ENCODE data around the gene HTR3C.
"Not testable (repeated sequence)": the region's sequence is repeated elsewhere in the genome, so short reads cannot be mapped to it uniquely, and the experiment has no call there.

The HTR3C gene

GRCh38 chr3:184030536-184030935 is 22.3 kb upstream of the HTR3C start:
- no peaks in the 10 kb centered on the region for H3K27me3 ChIP-seq (ENCODE audit: control insufficient read depth in 2 of 2, insufficient read depth in 2 of 2, low read length in 2 of 2)
- H3K9ac ChIP-seq (ENCODE audit: low read depth in 1 of 2, low read length in 2 of 2), result no peak overlapping the region
- H3K27ac ChIP-seq (ENCODE audit: low read depth in 2 of 2, low read length in 2 of 2), result no peak overlapping the region

GRCh38 chr3:184031187-184031792 is 21.6 kb upstream of the HTR3C start, which contains the start of gene HTR3D:
Gene HTR3D, plus strand, starts transcription at chr3:184031742. Its CDS starts 0 bp downstream, at chr3:184031742.
- Histone ChIP-seq H3K9me3 (ENCODE audit: control insufficient read depth in 2 of 2, low read length in 2 of 2) (no peaks in the 10 kb centered on the region), H3K27me3 (ENCODE audit: control insufficient read depth in 2 of 2, insufficient read depth in 2 of 2, low read length in 2 of 2) (no peaks in the 10 kb centered on the region), H3K4me1 (ENCODE audit: control insufficient read depth in 2 of 2, insufficient read depth in 2 of 2, low read length in 2 of 2) (no peaks in the 10 kb centered on the region), H3K9ac (ENCODE audit: low read depth in 1 of 2, low read length in 2 of 2) (no peak within 1 kb of the TSS), H3K4me3 (ENCODE audit: low read length in 2 of 2) (no peak within 1 kb of the TSS), H3K27ac (ENCODE audit: low read depth in 2 of 2, low read length in 2 of 2) (no peak within 1 kb of the TSS), H3K36me3 (ENCODE audit: control insufficient read depth in 2 of 2, insufficient read depth in 2 of 2, low read length in 2 of 2) (no peaks in the 10 kb centered on the region)

More at GRCh38 chr3:184030536-184030935, 22.3 kb upstream of the HTR3C start:
- no peaks in the 10 kb centered on the region for H3K9me3 ChIP-seq (ENCODE audit: control insufficient read depth in 2 of 2, low read length in 2 of 2)
- H3K4me3 ChIP-seq (ENCODE audit: low read length in 2 of 2), result no peak overlapping the region
- H3K36me3 ChIP-seq (ENCODE audit: control insufficient read depth in 2 of 2, insufficient read depth in 2 of 2, low read length in 2 of 2), result no peaks in the 10 kb centered on the region
- H3K4me1 ChIP-seq (ENCODE audit: control insufficient read depth in 2 of 2, insufficient read depth in 2 of 2, low read length in 2 of 2), result no peaks in the 10 kb centered on the region

DNA sequence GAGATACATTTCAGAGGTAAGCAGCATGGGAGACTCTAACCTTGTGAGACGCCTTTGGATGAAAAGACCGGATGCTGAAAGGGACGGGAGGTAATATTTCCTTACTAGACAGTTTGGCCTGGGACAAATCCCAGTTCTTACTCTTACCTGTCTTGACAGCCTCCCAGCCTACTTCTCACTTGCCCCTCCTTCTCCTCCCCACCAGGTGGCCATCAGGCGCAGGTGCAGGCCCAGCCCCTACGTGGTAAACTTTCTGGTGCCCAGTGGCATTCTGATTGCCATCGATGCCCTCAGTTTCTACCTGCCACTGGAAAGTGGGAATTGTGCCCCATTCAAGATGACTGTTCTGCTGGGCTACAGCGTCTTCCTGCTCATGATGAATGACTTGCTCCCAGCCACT is 15.0 kb upstream of the HTR3C start:
- Histone ChIP-seq H3K27ac (ENCODE audit: low read depth in 2 of 2, low read length in 2 of 2) (no peak overlapping the region), H3K27me3 (ENCODE audit: control insufficient read depth in 2 of 2, insufficient read depth in 2 of 2, low read length in 2 of 2) (no peaks in the 10 kb centered on the region), H3K9me3 (ENCODE audit: control insufficient read depth in 2 of 2, low read length in 2 of 2) (no peaks in the 10 kb centered on the region), H3K4me1 (ENCODE audit: control insufficient read depth in 2 of 2, insufficient read depth in 2 of 2, low read length in 2 of 2) (no peaks in the 10 kb centered on the region), H3K36me3 (ENCODE audit: control insufficient read depth in 2 of 2, insufficient read depth in 2 of 2, low read length in 2 of 2) (no peaks in the 10 kb centered on the region), H3K9ac (ENCODE audit: low read depth in 1 of 2, low read length in 2 of 2) (no peak overlapping the region), H3K4me3 (ENCODE audit: low read length in 2 of 2) (no peak overlapping the region)

GRCh38 chr3:184038307-184038706 is 14.5 kb upstream of the HTR3C start:
- H3K9ac ChIP-seq (ENCODE audit: low read depth in 1 of 2, low read length in 2 of 2); H3K4me1 ChIP-seq (ENCODE audit: control insufficient read depth in 2 of 2, insufficient read depth in 2 of 2, low read length in 2 of 2); H3K4me3 ChIP-seq (ENCODE audit: low read length in 2 of 2); H3K36me3 ChIP-seq (ENCODE audit: control insufficient read depth in 2 of 2, insufficient read depth in 2 of 2, low read length in 2 of 2); H3K27me3 ChIP-seq (ENCODE audit: control insufficient read depth in 2 of 2, insufficient read depth in 2 of 2, low read length in 2 of 2); H3K9me3 ChIP-seq (ENCODE audit: control insufficient read depth in 2 of 2, low read length in 2 of 2); H3K27ac ChIP-seq (ENCODE audit: low read depth in 2 of 2, low read length in 2 of 2): not testable (repeated sequence)

DNA sequence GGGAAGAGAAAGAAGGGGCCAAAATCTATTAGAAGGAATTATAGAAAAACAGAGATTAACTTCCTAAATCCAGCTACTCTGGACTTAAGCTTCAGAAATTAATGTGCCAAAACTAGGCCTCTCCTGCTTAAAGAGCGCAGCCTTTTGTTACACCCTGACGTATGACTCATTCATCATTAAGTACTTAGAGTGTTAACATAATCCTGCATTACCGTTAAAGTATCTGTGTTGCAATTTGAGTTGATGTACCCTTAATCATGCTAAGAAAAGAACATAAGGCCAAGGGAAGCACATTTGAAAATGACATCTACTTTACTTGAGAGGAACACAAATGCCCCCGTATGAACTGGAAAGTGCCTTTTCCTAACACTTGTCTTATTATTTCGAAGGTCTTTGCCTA is 13.4 kb upstream of the HTR3C start:
- Histone ChIP-seq H3K9me3 (ENCODE audit: control insufficient read depth in 2 of 2, low read length in 2 of 2) (no peaks in the 10 kb centered on the region), H3K4me1 (ENCODE audit: control insufficient read depth in 2 of 2, insufficient read depth in 2 of 2, low read length in 2 of 2) (no peaks in the 10 kb centered on the region), H3K27ac (ENCODE audit: low read depth in 2 of 2, low read length in 2 of 2) (no peak overlapping the region), H3K36me3 (ENCODE audit: control insufficient read depth in 2 of 2, insufficient read depth in 2 of 2, low read length in 2 of 2) (no peaks in the 10 kb centered on the region), H3K4me3 (ENCODE audit: low read length in 2 of 2) (no peak overlapping the region), H3K27me3 (ENCODE audit: control insufficient read depth in 2 of 2, insufficient read depth in 2 of 2, low read length in 2 of 2) (no peaks in the 10 kb centered on the region), H3K9ac (ENCODE audit: low read depth in 1 of 2, low read length in 2 of 2) (no peak overlapping the region)

- H3K27me3 ChIP-seq (ENCODE audit: control insufficient read depth in 2 of 2, insufficient read depth in 2 of 2, low read length in 2 of 2), result no peaks in the 10 kb centered on the region
- no peaks in the 10 kb centered on the region for H3K36me3 ChIP-seq (ENCODE audit: control insufficient read depth in 2 of 2, insufficient read depth in 2 of 2, low read length in 2 of 2)
- H3K9me3 ChIP-seq (ENCODE audit: control insufficient read depth in 2 of 2, low read length in 2 of 2), result no peaks in the 10 kb centered on the region
- H3K4me1 ChIP-seq (ENCODE audit: control insufficient read depth in 2 of 2, insufficient read depth in 2 of 2, low read length in 2 of 2), result no peaks in the 10 kb centered on the region
- no peak overlapping the region for H3K4me3 ChIP-seq (ENCODE audit: low read length in 2 of 2)
- no peak overlapping the region for H3K9ac ChIP-seq (ENCODE audit: low read depth in 1 of 2, low read length in 2 of 2)
- H3K27ac ChIP-seq (ENCODE audit: low read depth in 2 of 2, low read length in 2 of 2), result no peak overlapping the region
Observed at GRCh38 chr3:184040010-184040409, 12.8 kb upstream of the HTR3C start.

- Histone ChIP-seq H3K36me3 (ENCODE audit: control insufficient read depth in 2 of 2, insufficient read depth in 2 of 2, low read length in 2 of 2) (no peaks in the 10 kb centered on the region), H3K9ac (ENCODE audit: low read depth in 1 of 2, low read length in 2 of 2) (no peak overlapping the region), H3K27ac (ENCODE audit: low read depth in 2 of 2, low read length in 2 of 2) (no peak overlapping the region), H3K4me1 (ENCODE audit: control insufficient read depth in 2 of 2, insufficient read depth in 2 of 2, low read length in 2 of 2) (no peaks in the 10 kb centered on the region), H3K4me3 (ENCODE audit: low read length in 2 of 2) (no peak overlapping the region), H3K9me3 (ENCODE audit: control insufficient read depth in 2 of 2, low read length in 2 of 2) (no peaks in the 10 kb centered on the region), H3K27me3 (ENCODE audit: control insufficient read depth in 2 of 2, insufficient read depth in 2 of 2, low read length in 2 of 2) (no peaks in the 10 kb centered on the region)
Observed at GRCh38 chr3:184042617-184043016, 10.2 kb upstream of the HTR3C start.

DNA sequence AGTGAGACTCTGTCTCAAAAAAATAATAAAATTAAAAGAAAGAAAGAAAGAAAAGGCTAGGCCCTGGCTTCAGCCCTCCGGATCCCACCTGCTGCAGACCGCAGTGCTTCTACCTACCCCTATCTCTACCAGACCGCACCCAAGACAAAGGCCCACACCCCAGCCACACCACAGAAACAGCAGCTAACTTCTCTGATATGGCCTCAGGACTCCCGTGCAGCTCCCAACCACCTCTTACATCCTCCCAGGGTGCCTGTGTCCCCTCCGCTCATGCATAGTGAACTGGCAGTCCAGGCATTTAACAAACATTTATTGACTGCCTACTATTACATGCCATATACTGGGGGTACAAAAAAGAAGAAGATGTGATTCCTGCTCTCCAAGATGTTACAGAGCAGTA is 6.9 kb upstream of the HTR3C start:
- no peak overlapping the region for H3K27ac ChIP-seq (ENCODE audit: low read depth in 2 of 2, low read length in 2 of 2)
- no peak overlapping the region for H3K9ac ChIP-seq (ENCODE audit: low read depth in 1 of 2, low read length in 2 of 2)
- H3K36me3 ChIP-seq (ENCODE audit: control insufficient read depth in 2 of 2, insufficient read depth in 2 of 2, low read length in 2 of 2), result no peaks in the 10 kb centered on the region
- H3K9me3 ChIP-seq (ENCODE audit: control insufficient read depth in 2 of 2, low read length in 2 of 2), result no peaks in the 10 kb centered on the region
- H3K4me1 ChIP-seq (ENCODE audit: control insufficient read depth in 2 of 2, insufficient read depth in 2 of 2, low read length in 2 of 2), result no peaks in the 10 kb centered on the region
- no peak overlapping the region for H3K4me3 ChIP-seq (ENCODE audit: low read length in 2 of 2)
- H3K27me3 ChIP-seq (ENCODE audit: control insufficient read depth in 2 of 2, insufficient read depth in 2 of 2, low read length in 2 of 2), result no peaks in the 10 kb centered on the region

GRCh38 chr3:184050217-184050847 is 2.5 kb upstream of the HTR3C start:
- H3K4me3 ChIP-seq (ENCODE audit: low read length in 2 of 2), result no peak overlapping the region
- no peaks in the 10 kb centered on the region for H3K27me3 ChIP-seq (ENCODE audit: control insufficient read depth in 2 of 2, insufficient read depth in 2 of 2, low read length in 2 of 2)
- H3K27ac ChIP-seq (ENCODE audit: low read depth in 2 of 2, low read length in 2 of 2), result no peak overlapping the region
- H3K36me3 ChIP-seq (ENCODE audit: control insufficient read depth in 2 of 2, insufficient read depth in 2 of 2, low read length in 2 of 2), result no peaks in the 10 kb centered on the region
- H3K9ac ChIP-seq (ENCODE audit: low read depth in 1 of 2, low read length in 2 of 2), result no peak overlapping the region
- H3K4me1 ChIP-seq (ENCODE audit: control insufficient read depth in 2 of 2, insufficient read depth in 2 of 2, low read length in 2 of 2), result no peaks in the 10 kb centered on the region
- no peaks in the 10 kb centered on the region for H3K9me3 ChIP-seq (ENCODE audit: control insufficient read depth in 2 of 2, low read length in 2 of 2)

GRCh38 chr3:184058029-184058428 is 5.2 kb downstream of the HTR3C start:
- H3K27ac ChIP-seq (ENCODE audit: low read depth in 2 of 2, low read length in 2 of 2), result no peak overlapping the region
- no peaks in the 10 kb centered on the region for H3K36me3 ChIP-seq (ENCODE audit: control insufficient read depth in 2 of 2, insufficient read depth in 2 of 2, low read length in 2 of 2)
- no peaks in the 10 kb centered on the region for H3K27me3 ChIP-seq (ENCODE audit: control insufficient read depth in 2 of 2, insufficient read depth in 2 of 2, low read length in 2 of 2)
- H3K9me3 ChIP-seq (ENCODE audit: control insufficient read depth in 2 of 2, low read length in 2 of 2), result no peaks in the 10 kb centered on the region
- H3K4me1 ChIP-seq (ENCODE audit: control insufficient read depth in 2 of 2, insufficient read depth in 2 of 2, low read length in 2 of 2), result no peaks in the 10 kb centered on the region
- H3K9ac ChIP-seq (ENCODE audit: low read depth in 1 of 2, low read length in 2 of 2), result no peak overlapping the region
- no peak overlapping the region for H3K4me3 ChIP-seq (ENCODE audit: low read length in 2 of 2)

All from mucosa of rectum (tissue), 2 donors.